Fibroblast of lung (primary cell): ENCODE measurements around the gene ZNF511. TPM values are rescaled to one million over a fixed set of nuclear protein-coding genes. Genes with fewer than 3 reads are reported as not detected.

Experiments
- DNase-seq, 2 donors: peaks; one replicate each; pipeline versions ENCODE4 v3.0.0 to v3.0.0-alpha.2; 2010; ENCODE audit warnings: low read depth in 2 of 2
- H2AFZ ChIP-seq: 2 replicates; pipeline ENCODE4 v1.5.1; 2012; ENCODE audit warnings: low read length, control low read depth, inconsistent platforms
- H3K27ac ChIP-seq: 2 replicates; pipeline ENCODE4 v1.5.1; 2011; ENCODE audit warnings: low read length, control low read depth; ENCODE audit not compliant: insufficient read depth
- H3K27me3 ChIP-seq: 2 replicates; pipeline ENCODE4 v1.5.1; 2011; ENCODE audit warnings: mild to moderate bottlenecking, low read length; ENCODE audit not compliant: control insufficient read depth, insufficient read depth
- H3K36me3 ChIP-seq: 2 replicates; pipeline ENCODE4 v1.5.1; 2011; ENCODE audit warnings: low read length; ENCODE audit not compliant: control insufficient read depth, insufficient read depth
- H3K4me1 ChIP-seq: 2 replicates; pipeline ENCODE4 v1.5.1; 2011; ENCODE audit warnings: low read length; ENCODE audit not compliant: control insufficient read depth, insufficient read depth; ENCODE audit errors: extremely low read depth
- H3K4me2 ChIP-seq: 2 replicates; pipeline ENCODE4 v1.5.1; 2011; ENCODE audit warnings: low read length, control low read depth; ENCODE audit not compliant: insufficient read depth; ENCODE audit errors: extremely low read depth
- H3K4me3 ChIP-seq, 4 experiments: fragments of 200-600 bp in 1 of 4; sonication (generic) in 1 of 4; replicated peaks in 1 of 4; 2 replicates each; pipeline ENCODE4 v1.5.1; 2011 to 2016; ENCODE audit warnings: low read length in 4 of 4, low read depth in 3 of 4, mild to moderate bottlenecking in 3 of 4, control low read depth in 2 of 4, inconsistent platforms in 1 of 4, mixed read lengths in 1 of 4; ENCODE audit not compliant: insufficient read depth in 1 of 4; ENCODE audit errors: control extremely low read depth in 1 of 4
- H3K79me2 ChIP-seq: 2 replicates; pipeline ENCODE4 v1.5.1; 2012; ENCODE audit warnings: mild to moderate bottlenecking, low read length, inconsistent platforms; ENCODE audit not compliant: control insufficient read depth, insufficient read depth
- H3K9ac ChIP-seq: 2 replicates; pipeline ENCODE4 v1.5.1; 2011; ENCODE audit warnings: mild to moderate bottlenecking, low read length, control low read depth; ENCODE audit not compliant: insufficient read depth
- H3K9me3 ChIP-seq: 2 replicates; pipeline ENCODE4 v1.5.1; 2012; ENCODE audit warnings: low read depth, low read length; ENCODE audit not compliant: control insufficient read depth, insufficient read depth
- H4K20me1 ChIP-seq: 2 replicates; pipeline ENCODE4 v1.5.1; 2011; ENCODE audit warnings: low read length; ENCODE audit not compliant: control insufficient read depth, insufficient read depth; ENCODE audit errors: extremely low read depth
- EZH2 ChIP-seq: IDR thresholded peaks from 2 replicates; pipeline ENCODE4 v1.5.1; 2012; ENCODE audit warnings: low read length, control low read depth, mild to moderate bottlenecking; ENCODE audit errors: missing control alignments
- polyA plus RNA-seq, 2 donors: library from polyadenylated mRNA; depleted of rRNA in 1 of 2; stranded (reverse) in 1 of 2; unstranded in 1 of 2; fragments of >200 nt; gene quantifications; 2 replicates each; pipeline ENCODE4 v1.2.1, GENCODE V29; 2011 to 2012; ENCODE audit warnings: missing spikeins in 1 of 2
- total RNA-seq: library from RNA; depleted of rRNA; stranded (reverse); fragments of >200 nt; gene quantifications from 2 replicates; pipeline ENCODE4 v1.2.1, GENCODE V29; 2014
- TF ChIP-seq, protein P1 (sequence below), 2 donors: IDR thresholded peaks in 1 of 2; conservative IDR thresholded peaks in 1 of 2; 1 replicate in 1 of 2; 2 replicates in 1 of 2; pipeline ENCODE4 v1.5.1; 2011 to 2012; ENCODE audit warnings: low read length in 2 of 2, control low read depth in 1 of 2, inconsistent platforms in 1 of 2, low read depth in 1 of 2, mild to moderate bottlenecking in 1 of 2

ZNF511 gene
- total and polyA plus RNA-seq, 2 donors (not counting 1 experiment from before 2014, with no cell fraction given) = 18.5 to 27.7 TPM

DNA sequence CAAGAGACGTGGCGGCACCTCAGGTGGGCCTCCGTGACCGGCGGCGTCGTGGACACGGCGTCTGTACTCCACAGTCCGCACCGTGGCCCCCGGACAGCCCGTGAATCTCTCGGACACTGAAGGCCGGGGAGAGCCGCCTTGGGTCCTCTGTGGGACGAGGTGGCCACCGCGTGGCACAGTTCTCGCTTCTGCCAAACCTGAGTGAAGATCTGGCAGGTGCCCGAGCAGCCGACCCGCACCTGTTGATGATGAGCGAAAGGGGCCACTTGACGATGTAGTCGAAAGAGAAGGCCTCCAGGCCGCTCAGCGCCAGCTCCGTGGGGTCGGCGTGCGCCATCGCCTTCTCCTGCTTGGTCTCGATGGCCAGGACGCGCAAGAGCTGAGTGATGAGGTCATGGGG lies 23.5 kb upstream of the ZNF511 start:
- no peak overlapping the region for H3K27ac ChIP-seq
- no peak overlapping the region for H2AFZ ChIP-seq
- DNase-seq = no peak
- H3K36me3 ChIP-seq = peaks cover 43% of the 10 kb centered on the region
- no peaks in the 10 kb centered on the region for H3K4me1 ChIP-seq
- H3K79me2 ChIP-seq = no peaks in the 10 kb centered on the region
- TF ChIP-seq, protein P1, sequence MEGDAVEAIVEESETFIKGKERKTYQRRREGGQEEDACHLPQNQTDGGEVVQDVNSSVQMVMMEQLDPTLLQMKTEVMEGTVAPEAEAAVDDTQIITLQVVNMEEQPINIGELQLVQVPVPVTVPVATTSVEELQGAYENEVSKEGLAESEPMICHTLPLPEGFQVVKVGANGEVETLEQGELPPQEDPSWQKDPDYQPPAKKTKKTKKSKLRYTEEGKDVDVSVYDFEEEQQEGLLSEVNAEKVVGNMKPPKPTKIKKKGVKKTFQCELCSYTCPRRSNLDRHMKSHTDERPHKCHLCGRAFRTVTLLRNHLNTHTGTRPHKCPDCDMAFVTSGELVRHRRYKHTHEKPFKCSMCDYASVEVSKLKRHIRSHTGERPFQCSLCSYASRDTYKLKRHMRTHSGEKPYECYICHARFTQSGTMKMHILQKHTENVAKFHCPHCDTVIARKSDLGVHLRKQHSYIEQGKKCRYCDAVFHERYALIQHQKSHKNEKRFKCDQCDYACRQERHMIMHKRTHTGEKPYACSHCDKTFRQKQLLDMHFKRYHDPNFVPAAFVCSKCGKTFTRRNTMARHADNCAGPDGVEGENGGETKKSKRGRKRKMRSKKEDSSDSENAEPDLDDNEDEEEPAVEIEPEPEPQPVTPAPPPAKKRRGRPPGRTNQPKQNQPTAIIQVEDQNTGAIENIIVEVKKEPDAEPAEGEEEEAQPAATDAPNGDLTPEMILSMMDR (conservative IDR thresholded peaks at IDR 0.05 in 1 of 2, IDR thresholded peaks at IDR 0.05 in 1 of 2; ENCODE audit: low read depth in 1 of 2, low read length in 2 of 2) = no peak
- no peak for TF ChIP-seq EZH2
- no peak overlapping the region for H3K4me3 ChIP-seq
- H3K9me3 ChIP-seq = no peaks in the 10 kb centered on the region
- H4K20me1 ChIP-seq = no peaks in the 10 kb centered on the region
- H3K9ac ChIP-seq = no peak overlapping the region
- no peak overlapping the region for H3K4me2 ChIP-seq
- no peaks in the 10 kb centered on the region for H3K27me3 ChIP-seq

DNA sequence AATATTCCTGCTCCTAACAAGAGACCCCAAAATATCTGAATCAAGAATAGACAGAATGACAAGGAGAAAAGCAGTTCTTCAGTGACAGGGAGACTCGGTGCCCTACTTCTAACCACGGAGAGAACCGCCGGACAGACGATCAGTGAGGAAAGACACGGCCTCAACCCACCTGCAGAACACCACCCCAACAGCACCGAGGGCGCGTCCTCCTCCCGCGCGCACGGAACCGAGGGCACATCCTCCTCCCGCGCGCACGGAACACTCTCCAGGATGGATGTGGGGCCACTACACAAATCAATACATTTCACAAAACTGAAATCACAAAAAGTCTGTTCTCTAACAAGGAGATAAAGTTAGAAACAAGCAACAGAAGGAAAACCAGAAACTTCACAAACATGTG lies 22.3 kb upstream of the ZNF511 start:
- Histone ChIP-seq H3K4me3 (no peak overlapping the region), H3K27me3 (no peaks in the 10 kb centered on the region), H3K4me1 (no peaks in the 10 kb centered on the region), H3K9ac (no peak overlapping the region), H3K4me2 (no peak overlapping the region), H3K27ac (no peak overlapping the region), H3K79me2 (no peaks in the 10 kb centered on the region), H2AFZ (no peak overlapping the region), H3K36me3 (peaks cover 44% of the 10 kb centered on the region), H4K20me1 (no peaks in the 10 kb centered on the region), H3K9me3 (no peaks in the 10 kb centered on the region)
- DNase-seq = no peak
- TF ChIP-seq EZH2 = no peak
- TF ChIP-seq, protein P1 (conservative IDR thresholded peaks at IDR 0.05 in 1 of 2, IDR thresholded peaks at IDR 0.05 in 1 of 2; ENCODE audit: low read depth in 1 of 2, low read length in 2 of 2) = no peak

DNA sequence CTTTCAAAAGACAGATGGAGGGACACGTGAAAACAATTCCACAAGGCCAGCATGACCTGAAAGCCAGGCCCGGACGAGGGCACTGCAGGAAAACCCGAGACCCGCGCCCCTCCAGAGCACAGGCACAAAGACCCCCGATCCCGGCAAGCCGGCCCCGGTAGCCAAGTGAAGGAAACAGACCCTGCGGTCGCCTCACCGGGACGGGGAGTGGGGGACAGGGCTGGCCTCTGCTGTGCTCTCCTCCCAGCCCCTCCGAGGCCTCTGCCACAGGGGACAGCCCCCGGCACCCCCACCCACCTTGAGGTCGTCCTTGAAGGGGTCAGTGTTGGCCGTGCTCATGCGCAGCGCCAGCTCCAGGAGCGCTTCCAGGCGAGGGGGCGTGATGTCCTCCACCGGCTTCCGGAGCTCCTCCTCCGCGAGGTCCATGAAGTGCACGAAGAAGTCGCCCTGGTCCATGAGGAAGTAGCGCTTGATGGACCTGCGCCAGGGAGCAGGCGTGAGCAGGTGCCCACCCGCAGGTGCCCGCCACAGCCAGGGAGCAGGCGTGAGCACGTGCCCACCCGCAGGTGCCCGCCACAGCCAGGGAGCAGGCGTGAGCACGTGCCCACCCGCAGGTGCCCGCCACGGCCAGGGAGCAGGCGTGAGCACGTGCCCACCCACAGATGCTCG lies 20.7 kb upstream of the ZNF511 start:
- TF ChIP-seq, protein P1 (conservative IDR thresholded peaks at IDR 0.05 in 1 of 2, IDR thresholded peaks at IDR 0.05 in 1 of 2; ENCODE audit: low read depth in 1 of 2, low read length in 2 of 2) = no peak
- Histone ChIP-seq H3K9me3 (no peaks in the 10 kb centered on the region), H3K27ac (no peak overlapping the region), H3K4me2 (no peak overlapping the region), H3K36me3 (peaks cover 50% of the 10 kb centered on the region), H3K79me2 (no peaks in the 10 kb centered on the region), H3K9ac (no peak overlapping the region), H3K4me1 (peaks cover 7% of the 10 kb centered on the region), H3K27me3 (no peaks in the 10 kb centered on the region), H2AFZ (no peak overlapping the region), H3K4me3 (no peak overlapping the region), H4K20me1 (no peaks in the 10 kb centered on the region)
- no peak for DNase-seq
